B cell (primary cell): ENCODE data around the gene ROR2. TPM values are rescaled to one million over a fixed set of nuclear protein-coding genes. Genes with fewer than 3 reads are reported as not detected.

Experiments used
- ATAC-seq: fragments of 200-7000 bp; cut with Tn5 transposase; one replicate; pipeline ENCODE4 v1.10.0; 2021; ENCODE audit warnings: low read depth, mild to moderate bottlenecking, moderate number of reproducible peaks, moderate library complexity
- CTCF ChIA-PET: fragments of 350-600 bp; sonication (Branson Sonifier 250); formaldehyde crosslinking; loops from one replicate; lab custom pipeline; 2021; ENCODE audit warnings: antibody characterized with exemption, inconsistent platforms; lab: Charles Lee
- POLR2A ChIA-PET: fragments of 350-600 bp; sonication (Branson Sonifier 250); formaldehyde crosslinking; loops from one replicate; lab custom pipeline; 2021; ENCODE audit warnings: antibody characterized with exemption; lab: Charles Lee
- DNase-seq: peaks from one replicate; pipeline ENCODE4 v3.0.0; 2013
- H2AFZ ChIP-seq: 2 replicates; pipeline ENCODE4 v1.6.1; 2012; ENCODE audit warnings: mild to moderate bottlenecking, low read depth, low read length; ENCODE audit not compliant: insufficient read depth, poor library complexity, severe bottlenecking
- H3K27ac ChIP-seq, 2 donors: 1 replicate in 1 of 2; 2 replicates in 1 of 2; pipeline ENCODE4 v1.5.1; 2012 to 2013; ENCODE audit warnings: low read length in 2 of 2, mild to moderate bottlenecking in 2 of 2, moderate library complexity in 1 of 2
- H3K27me3 ChIP-seq, 4 experiments: fragments of 200-600 bp in 1 of 4; sonication (generic) in 1 of 4; replicated peaks in 1 of 4; 1 replicate in 2 of 4; 2 replicates in 2 of 4; pipeline versions ENCODE4 v1.6.1 to v1.7.0; 2013 to 2016; ENCODE audit warnings: low read length in 3 of 4, mild to moderate bottlenecking in 2 of 4, mixed read lengths in 1 of 4, moderate library complexity in 1 of 4; ENCODE audit not compliant: insufficient read depth in 4 of 4, control insufficient read depth in 3 of 4; ENCODE audit errors: control extremely low read depth in 1 of 4
- H3K36me3 ChIP-seq, 2 experiments: replicated peaks in 1 of 2; 1 replicate in 1 of 2; 2 replicates in 1 of 2; pipeline versions ENCODE4 v1.6.1 to v1.7.1; 2013; ENCODE audit warnings: low read length in 1 of 2; ENCODE audit not compliant: insufficient read depth in 2 of 2, control insufficient read depth in 1 of 2; ENCODE audit errors: control extremely low read depth in 1 of 2, extremely low read depth in 1 of 2
- H3K4me1 ChIP-seq, 2 donors: fragments of 200-600 bp in 1 of 2; sonication (generic) in 1 of 2; 1 replicate in 1 of 2; 2 replicates in 1 of 2; pipeline versions ENCODE4 v1.5.1 to v1.6.1; 2013 to 2017; ENCODE audit warnings: low read length in 2 of 2; ENCODE audit not compliant: control insufficient read depth in 2 of 2, insufficient read depth in 2 of 2
- H3K4me2 ChIP-seq: replicated peaks from 2 replicates; pipeline ENCODE3; 2012; ENCODE audit warnings: mild to moderate bottlenecking, low read depth, low read length; ENCODE audit not compliant: poor library complexity, severe bottlenecking
- H3K4me3 ChIP-seq, 5 experiments: fragments of 200-600 bp in 1 of 5; sonication (generic) in 1 of 5; 1 replicate in 3 of 5; 2 replicates in 2 of 5; pipeline versions ENCODE4 v1.5.1 to v1.7.0; 2011 to 2016; ENCODE audit warnings: low read length in 4 of 5, mild to moderate bottlenecking in 4 of 5, low read depth in 2 of 5, control low read depth in 1 of 5, moderate library complexity in 1 of 5; ENCODE audit not compliant: insufficient read depth in 1 of 5; ENCODE audit errors: control extremely low read depth in 1 of 5, extremely low read depth in 1 of 5
- H3K79me2 ChIP-seq: fragments of 200-600 bp; sonication (generic); one replicate; pipeline ENCODE4 v1.6.0; 2016; ENCODE audit warnings: low read length; ENCODE audit not compliant: control insufficient read depth, insufficient read depth
- H3K9ac ChIP-seq: fragments of 200-600 bp; sonication (generic); 2 replicates; pipeline ENCODE4 v1.6.1; 2017; ENCODE audit warnings: mild to moderate bottlenecking, low read length, moderate library complexity
- H3K9me3 ChIP-seq, 3 donors: one replicate each; pipeline versions ENCODE4 v1.6.1 to v1.7.1; 2013; ENCODE audit warnings: low read length in 2 of 3; ENCODE audit not compliant: control insufficient read depth in 2 of 3, insufficient read depth in 1 of 3; ENCODE audit errors: control extremely low read depth in 1 of 3
- H4K20me1 ChIP-seq: 2 replicates; pipeline ENCODE4 v1.6.0; 2012; ENCODE audit warnings: mild to moderate bottlenecking, low read length; ENCODE audit not compliant: insufficient read depth, control insufficient read depth, poor library complexity, severe bottlenecking
- H3K27ac Mint-ChIP-seq: one replicate; pipeline ENCODE4 v1.8.0; 2021; ENCODE audit warnings: mixed read lengths
- H3K27me3 Mint-ChIP-seq: one replicate; pipeline ENCODE4 v1.8.0; 2021; ENCODE audit warnings: mixed read lengths
- H3K4me1 Mint-ChIP-seq: one replicate; pipeline ENCODE4 v1.8.0; 2021; ENCODE audit warnings: mixed read lengths
- H3K4me3 Mint-ChIP-seq: one replicate; pipeline ENCODE4 v1.8.0; 2021; ENCODE audit warnings: mixed read lengths
- H3K9me3 Mint-ChIP-seq: one replicate; pipeline ENCODE4 v1.8.0; 2022; ENCODE audit warnings: mixed read lengths; ENCODE audit not compliant: insufficient read depth
- EZH2 ChIP-seq: IDR thresholded peaks from 2 replicates; pipeline ENCODE4 v1.6.1; 2012; ENCODE audit warnings: borderline replicate concordance, low read depth, mild to moderate bottlenecking, moderate library complexity, low read length; ENCODE audit not compliant: insufficient read depth, poor library complexity, severe bottlenecking
- WGBS: methylation state at CpG from one replicate; pipeline ENCODE4 v1.1.5; 2013; ENCODE audit warnings: missing lambda C conversion rate; ENCODE audit not compliant: insufficient coverage; 5-methylcytosine and 5-hydroxymethylcytosine counted together
- intact Hi-C: fragments of 100-400 bp; cut with micrococcal nuclease; formaldehyde crosslinking; loops from one replicate; pipeline ENCODE4 v1.10.0; 2022
- polyA plus RNA-seq: library from polyadenylated mRNA; depleted of rRNA; stranded (reverse); fragments of >200 nt; gene quantifications from 2 replicates; pipeline ENCODE4 v1.2.3, GENCODE V29; 2012
- total RNA-seq, 2 donors: library from RNA; stranded (reverse); fragments of 120-200 nt in 1 of 2; gene quantifications; 1 replicate in 1 of 2; 2 replicates in 1 of 2; pipeline versions ENCODE4 v1.2.3 to v1.2.4, GENCODE V29; 2013 to 2022
- TF ChIP-seq, protein P1 (sequence below): fragments of 200-600 bp; IDR thresholded peaks from one replicate; pipeline ENCODE4 v1.8.0; 2022; ENCODE audit warnings: antibody characterized with exemption, mild to moderate bottlenecking

ROR2 gene
- total and polyA plus RNA-seq, 2 donors (not counting 1 experiment from before 2014, with no cell fraction given): 0.21 to 0.49 TPM

- no peaks in the 10 kb centered on the region for H3K36me3 ChIP-seq
- no peak overlapping the region for H2AFZ ChIP-seq
- no peak overlapping the region for H3K27ac Mint-ChIP-seq
- H3K27me3 Mint-ChIP-seq: peaks cover 56% of the 10 kb centered on the region
- intact Hi-C loops: no loop called here
- H3K27ac ChIP-seq: no peak overlapping the region
- DNase-seq (no peak), ATAC-seq (no peak)
- no peak overlapping the region for H3K4me3 Mint-ChIP-seq
- H3K4me1 Mint-ChIP-seq: peaks cover 2% of the 10 kb centered on the region
- no peak overlapping the region for H3K4me3 ChIP-seq
- TF ChIP-seq EZH2: no peak
- TF ChIP-seq, protein P1, sequence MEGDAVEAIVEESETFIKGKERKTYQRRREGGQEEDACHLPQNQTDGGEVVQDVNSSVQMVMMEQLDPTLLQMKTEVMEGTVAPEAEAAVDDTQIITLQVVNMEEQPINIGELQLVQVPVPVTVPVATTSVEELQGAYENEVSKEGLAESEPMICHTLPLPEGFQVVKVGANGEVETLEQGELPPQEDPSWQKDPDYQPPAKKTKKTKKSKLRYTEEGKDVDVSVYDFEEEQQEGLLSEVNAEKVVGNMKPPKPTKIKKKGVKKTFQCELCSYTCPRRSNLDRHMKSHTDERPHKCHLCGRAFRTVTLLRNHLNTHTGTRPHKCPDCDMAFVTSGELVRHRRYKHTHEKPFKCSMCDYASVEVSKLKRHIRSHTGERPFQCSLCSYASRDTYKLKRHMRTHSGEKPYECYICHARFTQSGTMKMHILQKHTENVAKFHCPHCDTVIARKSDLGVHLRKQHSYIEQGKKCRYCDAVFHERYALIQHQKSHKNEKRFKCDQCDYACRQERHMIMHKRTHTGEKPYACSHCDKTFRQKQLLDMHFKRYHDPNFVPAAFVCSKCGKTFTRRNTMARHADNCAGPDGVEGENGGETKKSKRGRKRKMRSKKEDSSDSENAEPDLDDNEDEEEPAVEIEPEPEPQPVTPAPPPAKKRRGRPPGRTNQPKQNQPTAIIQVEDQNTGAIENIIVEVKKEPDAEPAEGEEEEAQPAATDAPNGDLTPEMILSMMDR: no peak
- no peak overlapping the region for H3K9ac ChIP-seq
- ChIA-PET POLR2A (no interaction called here), CTCF (no interaction called here)
- H3K9me3 Mint-ChIP-seq: no peaks in the 10 kb centered on the region
- no peaks in the 10 kb centered on the region for H3K79me2 ChIP-seq
- H3K27me3 ChIP-seq: peaks cover 0 to 39% (median 17%) of the 10 kb centered on the region in 4 experiments
- H3K4me2 ChIP-seq: no peak overlapping the region
- H4K20me1 ChIP-seq: no peaks in the 10 kb centered on the region
- 94% methylated on average over 5 of the region's 6 CpGs for WGBS
- peaks cover 7 to 9% of the 10 kb centered on the region in 2 donors for H3K4me1 ChIP-seq
- peaks cover 0 to 3% (median 0%) of the 10 kb centered on the region in 3 donors for H3K9me3 ChIP-seq
Measured at GRCh38 chr9:91944711-91945110, 5.3 kb downstream of the ROR2 start.

DNA sequence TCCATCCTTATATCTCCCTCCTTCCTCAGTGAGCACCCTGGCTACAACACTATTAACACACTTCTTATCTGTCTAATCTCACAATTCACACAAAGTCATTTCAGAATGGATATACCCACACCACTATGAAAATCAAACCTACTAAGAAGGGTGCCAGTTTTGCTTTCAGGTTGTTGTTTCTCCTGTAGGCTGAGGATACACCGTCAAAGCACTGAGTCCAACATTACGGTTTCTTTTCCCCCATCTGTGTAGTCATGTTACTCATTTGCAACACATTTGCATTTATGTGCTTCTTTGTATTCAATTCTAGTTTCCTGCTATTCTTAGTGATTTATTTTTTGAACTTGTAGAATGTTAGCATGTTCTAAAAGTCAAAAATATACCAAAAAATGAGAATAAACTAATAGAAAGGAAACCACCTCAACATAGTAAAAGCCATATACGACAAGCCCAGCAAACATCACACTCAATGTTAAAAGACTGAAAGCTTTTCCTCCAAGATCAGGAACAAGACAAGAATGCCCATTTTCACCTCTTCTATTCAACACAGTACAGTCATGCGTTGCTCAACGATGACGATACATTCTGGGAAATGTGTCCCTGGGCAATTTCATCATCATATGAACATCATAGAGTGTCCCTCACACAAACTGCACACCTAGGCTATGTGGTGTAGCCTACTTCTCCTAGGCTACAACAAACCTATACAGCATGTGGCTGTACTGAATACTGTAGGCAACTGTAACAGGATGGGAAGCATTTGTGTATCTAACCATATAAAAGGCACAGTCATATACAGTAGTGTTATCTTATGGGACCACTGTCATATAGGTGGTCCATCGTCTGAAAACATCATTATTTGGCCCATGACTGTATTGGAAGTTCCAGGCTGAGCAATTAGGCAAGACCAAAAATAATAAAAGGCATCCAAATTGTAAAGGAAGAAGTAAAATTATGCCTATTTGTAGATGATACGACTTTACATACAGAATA, 6.3 kb downstream of the ROR2 start:
- H3K27ac Mint-ChIP-seq: no peak overlapping the region
- no peaks in the 10 kb centered on the region for H3K9me3 Mint-ChIP-seq
- Histone ChIP-seq H3K4me1 (no peaks in the 10 kb centered on the region), H3K27ac (no peak overlapping the region), H3K36me3 (no peaks in the 10 kb centered on the region), H3K9me3 (peaks cover 0 to 3% (median 0%) of the 10 kb centered on the region in 3 donors), H3K79me2 (no peaks in the 10 kb centered on the region), H3K4me3 (no peak overlapping the region), H3K4me2 (no peak overlapping the region), H4K20me1 (no peaks in the 10 kb centered on the region), H3K9ac (no peak overlapping the region), H3K27me3 (peaks cover 0 to 31% (median 14%) of the 10 kb centered on the region in 4 experiments), H2AFZ (no peak overlapping the region)
- peaks cover 2% of the 10 kb centered on the region for H3K4me1 Mint-ChIP-seq
- WGBS: 95% methylated on average over 4 of the region's 8 CpGs
- ChIA-PET POLR2A (no interaction called here), CTCF (no interaction called here)
- no peak overlapping the region for H3K4me3 Mint-ChIP-seq
- DNase-seq (no peak), ATAC-seq (no peak)
- TF ChIP-seq, protein P1: no peak
- no peak for TF ChIP-seq EZH2
- intact Hi-C loops: no loop called here
- peaks cover 56% of the 10 kb centered on the region for H3K27me3 Mint-ChIP-seq
